AG09319 (cell line): Measurements from ENCODE around the gene DYRK1A.

Experiments used
- DNase-seq: peaks from one replicate; pipeline ENCODE4 v3.0.0-alpha.2; 2010; ENCODE audit warnings: low read depth; ENCODE audit errors: extremely low read depth
- CTCF ChIP-seq: IDR thresholded peaks from 2 replicates; pipeline ENCODE4 v1.5.1; 2011; ENCODE audit warnings: low read depth, mild to moderate bottlenecking, inconsistent platforms, low read length, moderate library complexity

The DYRK1A gene

GRCh38 chr21:37396855-37397254, 30.3 kb downstream of the DYRK1A start:
- DNase-seq = no peak
- TF ChIP-seq CTCF = no peak

- DNase-seq = no peak
- no peak for TF ChIP-seq CTCF
These were observed 32.1 kb downstream of the DYRK1A start for GRCh38 chr21:37398697-37399096.

GRCh38 chr21:37402251-37402867, 35.8 kb downstream of the DYRK1A start:
- no peak for DNase-seq

GRCh38 chr21:37405629-37406028, 39.1 kb downstream of the DYRK1A start:
- no peak for DNase-seq
- no peak for TF ChIP-seq CTCF

More at GRCh38 chr21:37402251-37402867, 35.8 kb downstream of the DYRK1A start:
- no peak for TF ChIP-seq CTCF

GRCh38 chr21:37407719-37408420, 41.3 kb downstream of the DYRK1A start:
- no peak for TF ChIP-seq CTCF
- DNase-seq = no peak

GRCh38 chr21:37408464-37409193, 42.1 kb downstream of the DYRK1A start:
- DNase-seq = no peak
- no peak for TF ChIP-seq CTCF

- TF ChIP-seq CTCF = no peak
- no peak for DNase-seq
These were observed 44.1 kb downstream of the DYRK1A start for GRCh38 chr21:37410639-37411038.
